Colonic mucosa (tissue), 4 donors: ENCODE measurements around the gene LLGL1. TPM values are rescaled to one million over a fixed set of nuclear protein-coding genes. Genes with fewer than 3 reads are reported as not detected.
A peak's percentile ranks its signal among the peaks of the same experiment; 100 is the strongest.

ENCODE experiments used
- DNase-seq: peaks from one replicate; pipeline ENCODE4 v3.0.0-alpha.2; 2020
- H3K27ac ChIP-seq: fragments of 200-600 bp; one replicate; pipeline ENCODE4 v1.8.0; 2021
- H3K27me3 ChIP-seq: fragments of 200-600 bp; one replicate; pipeline ENCODE4 v1.8.0; 2021
- H3K36me3 ChIP-seq: fragments of 200-600 bp; one replicate; pipeline ENCODE4 v1.8.0; 2021
- H3K4me1 ChIP-seq: fragments of 200-600 bp; one replicate; pipeline ENCODE4 v1.8.0; 2021; ENCODE audit warnings: mild to moderate bottlenecking
- H3K4me3 ChIP-seq: fragments of 200-600 bp; one replicate; pipeline ENCODE4 v1.8.0; 2021
- H3K9ac ChIP-seq, 2 donors: one replicate each; pipeline ENCODE4 v1.7.0; 2013; ENCODE audit warnings: control low read depth in 2 of 2, low read depth in 2 of 2, low read length in 2 of 2
- H3K9me3 ChIP-seq: fragments of 200-600 bp; one replicate; pipeline ENCODE4 v1.8.0; 2021
- CTCF ChIP-seq: fragments of 200-600 bp; IDR thresholded peaks from one replicate; pipeline ENCODE4 v1.8.0; 2022; ENCODE audit warnings: antibody characterized with exemption, mild to moderate bottlenecking
- intact Hi-C: fragments of 100-400 bp; cut with DNase I; formaldehyde crosslinking; loops from one replicate; pipeline ENCODE4 v1.14.1; 2022
- total RNA-seq, 2 donors: library from RNA; stranded (reverse); fragmentation: NEBNext Ultra II Directional in 1 of 2; extraction: Animal tissue kit (Norgen Biotek cat#: 25700) in 1 of 2; gene quantifications; one replicate each; pipeline ENCODE4 v1.2.1, GENCODE V29; 2021
- donor health status: healthy.
- donor health status: DM: no; HTN: no; CAD: no.
- donor health status: DM: no; HTN: no; CAD: no.

LLGL1 gene
- total RNA-seq, 2 donors from 2014 or later: 7.8 to 13.1 TPM

GRCh38 chr17:18187821-18188761, 37.3 kb upstream of the LLGL1 start:
- TF ChIP-seq CTCF: no peak
- peak overlapping the region; percentile 3 for H3K27ac ChIP-seq
- H3K4me1 ChIP-seq: peaks cover 26% of the 10 kb centered on the region
- intact Hi-C loops: no loop called here
- no peaks in the 10 kb centered on the region for H3K27me3 ChIP-seq
- H3K4me3 ChIP-seq: peak overlapping the region; percentile 91
- no peaks in the 10 kb centered on the region for H3K36me3 ChIP-seq
- H3K9me3 ChIP-seq: no peaks in the 10 kb centered on the region
- no peak for DNase-seq
- peak overlapping the region in 1 of 2 donors; percentile 86 for H3K9ac ChIP-seq

- no peak for TF ChIP-seq CTCF
- no peak overlapping the region for H3K27ac ChIP-seq
- no peaks in the 10 kb centered on the region for H3K9me3 ChIP-seq
- no peaks in the 10 kb centered on the region for H3K36me3 ChIP-seq
- H3K4me1 ChIP-seq: peaks cover 26% of the 10 kb centered on the region
- H3K4me3 ChIP-seq: no peak overlapping the region
- intact Hi-C loops: no loop called here
- no peak for DNase-seq
- no peak overlapping the region for H3K9ac ChIP-seq
- H3K27me3 ChIP-seq: no peaks in the 10 kb centered on the region
Measured at GRCh38 chr17:18190628-18191235, 34.7 kb upstream of the LLGL1 start.

- Histone ChIP-seq H3K27ac (no peak overlapping the region), H3K9ac (no peak overlapping the region), H3K36me3 (no peaks in the 10 kb centered on the region), H3K4me3 (no peak overlapping the region), H3K4me1 (peaks cover 22% of the 10 kb centered on the region), H3K27me3 (no peaks in the 10 kb centered on the region), H3K9me3 (no peaks in the 10 kb centered on the region)
- intact Hi-C loops: no loop called here
- no peak for TF ChIP-seq CTCF
- DNase-seq: no peak
Measured at GRCh38 chr17:18191236-18191667, 34.2 kb upstream of the LLGL1 start.

- H3K27me3 ChIP-seq: no peaks in the 10 kb centered on the region
- H3K9ac ChIP-seq: no peak overlapping the region
- H3K27ac ChIP-seq: no peak overlapping the region
- intact Hi-C loops: no loop called here
- peaks cover 14% of the 10 kb centered on the region for H3K4me1 ChIP-seq
- no peaks in the 10 kb centered on the region for H3K36me3 ChIP-seq
- TF ChIP-seq CTCF: no peak
- no peaks in the 10 kb centered on the region for H3K9me3 ChIP-seq
- H3K4me3 ChIP-seq: no peak overlapping the region
- DNase-seq: no peak
Measured at GRCh38 chr17:18191967-18192366, 33.5 kb upstream of the LLGL1 start.

GRCh38 chr17:18194394-18194793, 31.0 kb upstream of the LLGL1 start:
- Histone ChIP-seq H3K4me3 (no peak overlapping the region), H3K9me3 (no peaks in the 10 kb centered on the region), H3K27me3 (no peaks in the 10 kb centered on the region), H3K27ac (no peak overlapping the region), H3K9ac (no peak overlapping the region), H3K4me1 (no peaks in the 10 kb centered on the region), H3K36me3 (no peaks in the 10 kb centered on the region)
- TF ChIP-seq CTCF: no peak
- intact Hi-C loops: no loop called here
- no peak for DNase-seq
